NB4 (cell line): ENCODE results near the gene DLX1.

Experiments
- DNase-seq: peaks from one replicate; pipeline ENCODE4 v3.0.0; 2010; ENCODE audit warnings: low read depth
- H3K4me3 ChIP-seq: one replicate; pipeline ENCODE4 v1.5.1; 2011; ENCODE audit warnings: mild to moderate bottlenecking, low read depth, low read length, moderate library complexity
- CTCF ChIP-seq: IDR thresholded peaks from one replicate; pipeline ENCODE4 v1.5.1; 2012; ENCODE audit warnings: low read depth, low read length
- MAX ChIP-seq: IDR thresholded peaks from 2 replicates; pipeline ENCODE4 v1.6.1; 2011; ENCODE audit warnings: low read depth, low read length
- MYC ChIP-seq: IDR thresholded peaks from 2 replicates; pipeline ENCODE4 v1.6.1; 2011; ENCODE audit warnings: low read depth, low read length
- POLR2A ChIP-seq: IDR thresholded peaks from 2 replicates; pipeline ENCODE4 v1.6.1; 2011; ENCODE audit warnings: mild to moderate bottlenecking; ENCODE audit not compliant: insufficient read length; ENCODE audit errors: extremely low read depth

Gene DLX1

GRCh38 chr2:172085460-172086159, at the start of gene DLX1:
Gene DLX1, plus strand, starts transcription at chr2:172085507. Its CDS starts 171 bp downstream, at chr2:172085678.
- peak within 1 kb of the TSS; percentile 53 for H3K4me3 ChIP-seq
- DNase-seq: no peak
- TF ChIP-seq MYC: no peak
- no peak for TF ChIP-seq POLR2A
- no peak for TF ChIP-seq MAX

GRCh38 chr2:172038121-172038520, 47.2 kb upstream of the DLX1 start:
- no peak for DNase-seq

GRCh38 chr2:172038604-172039003, 46.7 kb upstream of the DLX1 start:
- no peak for DNase-seq
- TF ChIP-seq MAX (no peak), POLR2A (no peak), CTCF (no peak), MYC (no peak)
- H3K4me3 ChIP-seq: no peak overlapping the region

More at GRCh38 chr2:172038121-172038520, 47.2 kb upstream of the DLX1 start:
- TF ChIP-seq POLR2A: no peak
- TF ChIP-seq MYC: no peak
- TF ChIP-seq CTCF: no peak
- no peak for TF ChIP-seq MAX
- no peak overlapping the region for H3K4me3 ChIP-seq

- DNase-seq: no peak
- no peak overlapping the region for H3K4me3 ChIP-seq
- TF ChIP-seq POLR2A (no peak), MYC (no peak), MAX (no peak), CTCF (no peak)
Measured at GRCh38 chr2:172039011-172039704, 46.1 kb upstream of the DLX1 start.

GRCh38 chr2:172040311-172040710, 45.0 kb upstream of the DLX1 start:
- TF ChIP-seq MAX (no peak), CTCF (no peak), POLR2A (no peak), MYC (no peak)
- H3K4me3 ChIP-seq: no peak overlapping the region
- no peak for DNase-seq
